ENCODE measurements around the gene RPL15. TPM values are rescaled to one million over a fixed set of nuclear protein-coding genes. Genes with fewer than 3 reads are reported as not detected.

Gene RPL15
- total and polyA plus RNA-seq, 2 of the 13 experiments (the other 11 are each of a cell fraction or from before 2014, with no cell fraction given): 1,297 to 3,693 TPM

DNA sequence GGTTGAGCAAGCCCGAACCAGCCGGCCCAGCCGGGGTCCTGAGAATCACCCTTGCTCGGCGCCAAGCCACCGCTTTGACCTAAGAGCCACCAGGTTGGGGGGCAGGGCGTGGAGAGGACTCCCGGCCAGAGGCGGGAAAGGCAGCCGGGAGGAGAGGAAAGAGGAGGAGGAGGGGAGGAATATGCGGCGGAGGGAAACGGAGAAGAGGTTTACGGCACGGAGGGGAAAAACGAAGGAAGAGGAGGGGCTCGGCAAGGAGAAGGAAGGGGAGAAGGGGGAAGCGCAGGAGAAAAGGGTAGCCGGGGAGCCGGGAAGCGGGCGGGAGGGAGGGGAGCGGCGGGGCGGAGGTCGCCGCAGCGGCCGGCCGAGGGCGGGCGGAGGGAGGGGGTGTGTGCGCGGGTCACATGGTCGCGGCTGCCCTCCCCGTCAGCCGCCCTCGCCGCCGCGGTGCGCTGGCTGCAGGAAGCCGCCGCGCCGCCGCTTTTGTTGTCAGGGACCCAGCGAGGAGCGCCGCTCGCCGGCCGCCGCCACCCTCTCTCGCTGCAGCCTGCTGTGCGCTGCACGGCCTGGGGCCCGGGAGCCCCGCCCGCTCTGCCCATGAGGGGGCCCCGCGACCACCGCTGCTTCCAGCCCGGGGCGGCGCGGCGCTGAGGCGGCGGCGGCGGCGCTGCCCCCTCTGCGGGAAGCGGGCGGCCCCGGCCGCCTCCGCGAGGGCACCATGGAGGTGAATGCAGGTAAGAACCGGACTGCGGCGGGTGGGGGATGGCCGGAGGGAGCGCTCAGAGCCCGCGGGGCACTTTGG lies 28.1 kb downstream of the RPL15 start, which contains the start of gene NR1D2 (continued):
- TF ChIP-seq ZBTB4 (CRISPR knock-in tag; IDR thresholded peaks at IDR 0.05; ENCODE audit: borderline replicate concordance): no peak
- TF ChIP-seq SIN3A (IDR thresholded peaks at IDR 0.05; ENCODE audit: borderline replicate concordance, low read depth, low read length): peak; percentile 22; the same call in 1 of the 2 replicates
- TF ChIP-seq E2F5 (CRISPR knock-in tag; conservative IDR thresholded peaks at IDR 0.05): peak; percentile 60; the same call in 1 of the 2 replicates
- no peak for TF ChIP-seq FUBP1 (CRISPR knock-in tag; IDR thresholded peaks at IDR 0.05; ENCODE audit: borderline replicate concordance)
- peak; percentile 24 for TF ChIP-seq ZFY (CRISPR knock-in tag; IDR thresholded peaks at IDR 0.05)
- peak; percentile 13; the same call in 1 of the 2 replicates for TF ChIP-seq ZSCAN21 (CRISPR knock-in tag; IDR thresholded peaks at IDR 0.05; ENCODE audit: borderline replicate concordance)
- no peak for TF ChIP-seq ZNF230 (CRISPR knock-in tag; IDR thresholded peaks at IDR 0.05)
- TF ChIP-seq ZNF431 (CRISPR knock-in tag; IDR thresholded peaks at IDR 0.05; ENCODE audit: borderline replicate concordance, low read depth): no peak; the same call in 1 of the 2 replicates
- TF ChIP-seq MXI1 (IDR thresholded peaks at IDR 0.05; ENCODE audit: borderline replicate concordance, low read depth, low read length): peak; percentile 23; the same call in 1 of the 3 replicates
- peak; percentile 31; the same call in 1 of the 2 replicates for TF ChIP-seq TFDP1 (CRISPR knock-in tag; IDR thresholded peaks at IDR 0.05; ENCODE audit: borderline replicate concordance)
- TF ChIP-seq, protein P1, sequence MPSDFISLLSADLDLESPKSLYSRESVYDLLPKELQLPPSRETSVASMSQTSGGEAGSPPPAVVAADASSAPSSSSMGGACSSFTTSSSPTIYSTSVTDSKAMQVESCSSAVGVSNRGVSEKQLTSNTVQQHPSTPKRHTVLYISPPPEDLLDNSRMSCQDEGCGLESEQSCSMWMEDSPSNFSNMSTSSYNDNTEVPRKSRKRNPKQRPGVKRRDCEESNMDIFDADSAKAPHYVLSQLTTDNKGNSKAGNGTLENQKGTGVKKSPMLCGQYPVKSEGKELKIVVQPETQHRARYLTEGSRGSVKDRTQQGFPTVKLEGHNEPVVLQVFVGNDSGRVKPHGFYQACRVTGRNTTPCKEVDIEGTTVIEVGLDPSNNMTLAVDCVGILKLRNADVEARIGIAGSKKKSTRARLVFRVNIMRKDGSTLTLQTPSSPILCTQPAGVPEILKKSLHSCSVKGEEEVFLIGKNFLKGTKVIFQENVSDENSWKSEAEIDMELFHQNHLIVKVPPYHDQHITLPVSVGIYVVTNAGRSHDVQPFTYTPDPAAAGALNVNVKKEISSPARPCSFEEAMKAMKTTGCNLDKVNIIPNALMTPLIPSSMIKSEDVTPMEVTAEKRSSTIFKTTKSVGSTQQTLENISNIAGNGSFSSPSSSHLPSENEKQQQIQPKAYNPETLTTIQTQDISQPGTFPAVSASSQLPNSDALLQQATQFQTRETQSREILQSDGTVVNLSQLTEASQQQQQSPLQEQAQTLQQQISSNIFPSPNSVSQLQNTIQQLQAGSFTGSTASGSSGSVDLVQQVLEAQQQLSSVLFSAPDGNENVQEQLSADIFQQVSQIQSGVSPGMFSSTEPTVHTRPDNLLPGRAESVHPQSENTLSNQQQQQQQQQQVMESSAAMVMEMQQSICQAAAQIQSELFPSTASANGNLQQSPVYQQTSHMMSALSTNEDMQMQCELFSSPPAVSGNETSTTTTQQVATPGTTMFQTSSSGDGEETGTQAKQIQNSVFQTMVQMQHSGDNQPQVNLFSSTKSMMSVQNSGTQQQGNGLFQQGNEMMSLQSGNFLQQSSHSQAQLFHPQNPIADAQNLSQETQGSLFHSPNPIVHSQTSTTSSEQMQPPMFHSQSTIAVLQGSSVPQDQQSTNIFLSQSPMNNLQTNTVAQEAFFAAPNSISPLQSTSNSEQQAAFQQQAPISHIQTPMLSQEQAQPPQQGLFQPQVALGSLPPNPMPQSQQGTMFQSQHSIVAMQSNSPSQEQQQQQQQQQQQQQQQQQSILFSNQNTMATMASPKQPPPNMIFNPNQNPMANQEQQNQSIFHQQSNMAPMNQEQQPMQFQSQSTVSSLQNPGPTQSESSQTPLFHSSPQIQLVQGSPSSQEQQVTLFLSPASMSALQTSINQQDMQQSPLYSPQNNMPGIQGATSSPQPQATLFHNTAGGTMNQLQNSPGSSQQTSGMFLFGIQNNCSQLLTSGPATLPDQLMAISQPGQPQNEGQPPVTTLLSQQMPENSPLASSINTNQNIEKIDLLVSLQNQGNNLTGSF (CRISPR knock-in tag; IDR thresholded peaks at IDR 0.05): no peak
- 0 out of 2 replicates have a peak, but pooled peaks have one; percentile 10 for TF ChIP-seq ZNF790 (CRISPR knock-in tag; IDR thresholded peaks at IDR 0.05; ENCODE audit: borderline replicate concordance)
- no peak for TF ChIP-seq ZNF460 (CRISPR knock-in tag; IDR thresholded peaks at IDR 0.05; ENCODE audit: borderline replicate concordance)
